ENCODE data around the gene KRR1. TPM values are rescaled to one million over a fixed set of nuclear protein-coding genes. Genes with fewer than 3 reads are reported as not detected.

KRR1 gene
- total and polyA plus RNA-seq, 2 experiments from 2014 or later: 55.7 to 120 TPM

GRCh38 chr12:75478116-75478794 is 33.2 kb downstream of the KRR1 start:
- no peaks in the 10 kb centered on the region for H3K79me2 ChIP-seq (replicated peaks; ENCODE audit: insufficient read depth)
- no peak overlapping the region for H2AFZ ChIP-seq
- no peaks in the 10 kb centered on the region for H3F3A ChIP-seq (replicated peaks; ENCODE audit: low read depth)
- no peak for DNase-seq (ENCODE audit: low spot score)
- no peaks in the 10 kb centered on the region; the same call in none of the 2 replicates for H3K9me2 ChIP-seq (ENCODE audit: insufficient read depth)
- no peaks in the 10 kb centered on the region for H3K36me3 ChIP-seq (ENCODE audit: insufficient read depth)
- peaks cover 9% of the 10 kb centered on the region; the same call in 1 of the 2 replicates for H3K4me1 ChIP-seq (ENCODE audit: insufficient read depth)
- H3K9me3 Mint-ChIP-seq: no peaks in the 10 kb centered on the region
- no peak overlapping the region for H3K27ac Mint-ChIP-seq
- H3K27me3 ChIP-seq (ENCODE audit: insufficient read depth): no peaks in the 10 kb centered on the region
- TF ChIP-seq STAT1 (IDR thresholded peaks at IDR 0.05; ENCODE audit: unreplicated experiment) (no peak), POLR2AphosphoS5 (IDR thresholded peaks at IDR 0.05; ENCODE audit: low read depth) (no peak)
- no peak overlapping the region for H3K4me3 Mint-ChIP-seq
- H4K20me1 ChIP-seq (replicated peaks; ENCODE audit: insufficient read depth): no peaks in the 10 kb centered on the region
- no peaks in the 10 kb centered on the region for H3K36me3 Mint-ChIP-seq (ENCODE audit: low read depth)
- H3K4me2 ChIP-seq: no peak overlapping the region
- no peak for ATAC-seq
- peaks cover 11% of the 10 kb centered on the region for H3K4me1 Mint-ChIP-seq
- H3K4me3 ChIP-seq: no peak overlapping the region
- H3K27me3 Mint-ChIP-seq (ENCODE audit: insufficient read depth, low read depth, poor library complexity): no peaks in the 10 kb centered on the region
- H3K27ac ChIP-seq (ENCODE audit: low read depth): no peak overlapping the region

- Histone ChIP-seq H3K27me3 (ENCODE audit: insufficient read depth) (no peaks in the 10 kb centered on the region), H3K4me2 (no peak overlapping the region), H3K79me2 (replicated peaks; ENCODE audit: insufficient read depth) (no peaks in the 10 kb centered on the region), H3F3A (replicated peaks; ENCODE audit: low read depth) (no peaks in the 10 kb centered on the region), H2AFZ (no peak overlapping the region), H3K4me1 (ENCODE audit: insufficient read depth) (peaks cover 9% of the 10 kb centered on the region; the same call in 1 of the 2 replicates), H3K4me3 (no peak overlapping the region), H3K36me3 (ENCODE audit: insufficient read depth) (no peaks in the 10 kb centered on the region), H3K9me2 (ENCODE audit: insufficient read depth) (no peaks in the 10 kb centered on the region; the same call in none of the 2 replicates), H3K27ac (ENCODE audit: low read depth) (no peak overlapping the region), H4K20me1 (replicated peaks; ENCODE audit: insufficient read depth) (no peaks in the 10 kb centered on the region)
- Mint-ChIP-seq H3K27ac (no peak overlapping the region), H3K36me3 (ENCODE audit: low read depth) (no peaks in the 10 kb centered on the region), H3K4me1 (peaks cover 10% of the 10 kb centered on the region), H3K9me3 (no peaks in the 10 kb centered on the region), H3K27me3 (ENCODE audit: insufficient read depth, low read depth, poor library complexity) (no peaks in the 10 kb centered on the region), H3K4me3 (no peak overlapping the region)
- TF ChIP-seq CTCF (conservative IDR thresholded peaks at IDR 0.05; ENCODE audit: low read depth in 2 of 2) (no peak), ZNF462 (CRISPR knock-in tag; IDR thresholded peaks at IDR 0.05) (no peak)
- ATAC-seq (no peak), DNase-seq (ENCODE audit: low spot score) (no peak)
Measured at GRCh38 chr12:75477137-75477536, 34.3 kb downstream of the KRR1 start.
